H1 (cell line): Measurements from ENCODE around the gene KLHL14. TPM values are rescaled to one million over a fixed set of nuclear protein-coding genes. Genes with fewer than 3 reads are reported as not detected.

Experiments used
- ZNF274 ChIP-seq: IDR thresholded peaks from 2 replicates; pipeline ENCODE4 v1.7.0; 2012; ENCODE audit warnings: low read length, borderline replicate concordance; ENCODE audit errors: extremely low read depth
- polyA plus RNA-seq, 7 experiments: library from polyadenylated mRNA; depleted of rRNA in 3 of 7; stranded (reverse) in 5 of 7; unstranded in 2 of 7; fragments of >200 nt in 5 of 7; fragments of 200-250 nt in 2 of 7; gene quantifications; 1 replicate in 5 of 7; 2 replicates in 1 of 7; 4 replicates in 1 of 7; pipeline versions ENCODE4 v1.2.1 to v1.2.3, GENCODE V29; 2011 to 2013; ENCODE audit warnings: missing spikeins in 2 of 7, mixed read lengths in 2 of 7
- small RNA-seq: library from polyadenylated mRNA; stranded (forward); fragments of <200 nt; extraction: miRNeasy Mini kit (QIAGEN cat#:217004); gene quantifications from one replicate; pipeline ENCODE3, GENCODE V24; 2013; ENCODE audit not compliant: insufficient read depth
- total RNA-seq: library from RNA; stranded (reverse); fragmentation: NEBNext Ultra II Directional; extraction: Animal tissue kit (Norgen Biotek cat#: 25700); gene quantifications from 2 replicates; pipeline ENCODE4 v1.2.1, GENCODE V29; 2021

Gene KLHL14
- total and polyA plus RNA-seq, 2 of the 8 experiments (the other 6 are each of a cell fraction or from before 2014, with no cell fraction given): 1.1 to 1.2 TPM

- TF ChIP-seq ZNF274: no peak
Measured at GRCh38 chr18:32623563-32623962, 149.3 kb downstream of the KLHL14 start (continued).

Small RNAs within 50 kb of the gene (small RNA-seq; reads per million reads assigned to genes)
- not detected for gene AC012123.2
